MV-4-11 (cell line): ENCODE data around the gene ADPRM.

Source experiments
- DNase-seq: peaks from one replicate; lab custom pipeline; 2025; lab: John Stamatoyannopoulos, UW

The ADPRM gene

DNA sequence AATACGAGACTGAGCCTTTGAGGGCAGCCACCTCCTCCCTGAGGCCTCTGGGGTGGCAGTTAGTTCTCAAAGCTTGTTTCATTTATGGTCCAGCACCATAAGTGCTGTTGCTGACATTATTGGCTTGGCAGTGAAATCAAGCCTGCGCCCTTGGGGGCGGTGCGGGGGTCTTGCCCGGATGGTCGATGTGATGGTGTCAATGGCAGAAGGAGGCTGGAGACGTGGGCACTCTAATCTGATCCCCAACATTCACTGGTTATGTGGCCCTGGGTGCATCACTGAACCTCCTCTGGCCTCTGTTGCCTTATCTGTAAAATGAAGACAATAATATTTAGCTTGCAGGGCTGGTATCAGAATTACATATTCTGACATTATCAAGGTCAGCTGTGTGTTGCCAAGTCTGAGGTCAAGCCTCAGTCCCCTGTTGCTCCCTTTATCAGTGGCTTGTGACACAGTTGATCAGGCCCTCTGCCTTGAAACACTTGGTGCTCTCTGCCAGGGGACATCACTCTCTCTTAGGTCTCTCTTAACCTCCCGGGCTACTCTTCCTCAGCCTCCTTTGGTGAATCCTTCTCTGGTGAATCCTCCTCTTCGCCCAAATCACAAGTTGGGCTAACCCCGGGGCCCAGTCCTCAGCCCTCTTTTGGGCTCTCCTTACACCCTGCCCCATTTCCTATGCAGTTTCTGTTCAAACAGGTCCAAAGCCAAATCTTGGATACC lies 44.2 kb downstream of the ADPRM start:
- DNase-seq = no peak

DNA sequence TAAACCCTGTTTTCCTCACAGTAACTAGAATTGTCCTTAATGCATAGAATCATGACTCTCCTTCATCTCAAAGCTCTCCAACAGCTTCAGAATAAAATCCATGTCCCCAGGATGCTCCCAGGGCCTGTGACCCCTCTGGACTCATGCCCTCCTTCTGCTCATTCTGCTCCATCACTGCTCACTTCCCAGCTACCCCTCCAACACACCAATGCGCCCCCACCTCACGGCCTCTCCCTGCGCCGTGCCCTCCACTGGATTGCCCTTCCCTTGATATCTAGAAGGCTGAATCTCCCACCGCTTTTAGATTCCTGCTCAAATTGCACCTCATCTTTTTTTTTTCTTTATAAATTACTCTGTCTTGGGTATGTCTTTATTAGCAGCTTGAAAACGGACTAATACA lies 45.0 kb downstream of the ADPRM start:
- no peak for DNase-seq

DNA sequence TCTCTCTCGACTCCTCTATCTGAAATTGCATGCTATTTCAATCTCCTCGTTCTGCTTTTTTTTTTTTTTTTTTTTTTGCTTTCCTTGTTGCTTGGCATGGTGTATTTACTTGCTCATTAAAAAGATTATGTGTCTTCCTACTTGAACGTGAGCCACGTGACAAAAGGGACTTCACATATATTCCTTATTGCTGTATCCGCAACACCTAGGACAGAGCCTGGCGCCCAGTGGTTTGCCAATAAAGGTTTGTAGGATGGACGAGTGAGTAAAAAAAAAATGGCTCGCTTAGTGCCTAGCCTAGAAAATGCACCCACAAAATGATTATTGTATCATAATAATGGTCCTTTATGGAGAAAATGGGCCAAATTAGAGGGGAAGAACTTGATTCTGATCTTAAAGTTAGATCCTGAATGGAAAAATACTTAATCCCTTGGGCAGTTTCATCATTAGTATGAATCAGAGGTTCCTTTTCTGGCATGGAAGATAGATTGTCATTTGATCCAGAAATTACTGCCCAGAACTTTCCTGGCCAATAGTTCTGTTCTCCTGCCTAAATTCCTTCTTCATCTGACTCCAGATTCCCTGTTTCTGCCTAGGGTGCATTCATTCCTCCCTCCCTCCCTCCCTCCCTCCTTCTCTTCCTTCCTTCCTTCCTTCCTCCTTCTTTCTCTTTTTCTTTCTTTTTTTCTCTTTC lies 46.1 kb downstream of the ADPRM start:
- DNase-seq = no peak

DNA sequence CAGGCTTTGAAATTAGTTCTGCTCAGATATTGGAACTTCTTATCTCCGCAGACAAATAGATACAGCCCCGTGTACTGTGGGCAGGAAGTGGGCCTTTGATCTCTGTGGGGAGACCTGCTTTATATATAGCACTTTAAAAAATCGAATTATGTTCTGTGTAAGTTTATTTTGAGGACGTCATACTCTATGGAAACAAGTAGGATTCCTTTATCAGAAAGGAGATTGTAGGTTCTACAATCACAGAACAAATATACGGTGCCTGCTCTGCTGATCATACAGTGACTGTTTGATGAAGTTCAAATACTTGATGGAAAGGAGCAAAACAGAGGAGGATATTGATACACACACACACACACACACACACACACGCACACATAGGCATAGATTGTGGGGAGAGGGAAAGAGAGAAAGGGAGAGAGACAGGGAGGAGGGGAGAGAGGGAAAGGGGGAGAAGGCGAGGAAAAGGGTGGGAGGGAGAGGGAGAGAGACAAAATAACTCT lies 47.2 kb downstream of the ADPRM start:
- DNase-seq = no peak

DNA sequence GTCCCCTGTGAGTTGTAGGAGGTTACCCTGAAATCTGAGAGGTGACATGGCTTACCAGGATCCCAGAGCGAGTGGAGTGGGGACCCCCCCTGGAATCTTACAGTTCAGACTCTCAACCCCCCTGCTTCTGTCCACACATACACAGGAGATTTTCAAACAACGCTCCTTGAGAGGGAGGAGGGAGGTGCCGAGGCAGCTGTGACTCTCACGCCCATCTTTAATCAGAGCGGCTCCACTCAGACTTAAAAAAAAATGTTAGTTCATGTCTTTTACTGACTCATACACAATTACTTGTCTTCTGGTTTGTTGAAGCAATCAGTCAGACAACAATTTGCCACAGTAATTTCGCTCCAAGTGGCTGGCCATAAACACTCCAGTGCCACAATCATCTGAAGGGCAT lies 47.8 kb downstream of the ADPRM start:
- DNase-seq = no peak

DNA sequence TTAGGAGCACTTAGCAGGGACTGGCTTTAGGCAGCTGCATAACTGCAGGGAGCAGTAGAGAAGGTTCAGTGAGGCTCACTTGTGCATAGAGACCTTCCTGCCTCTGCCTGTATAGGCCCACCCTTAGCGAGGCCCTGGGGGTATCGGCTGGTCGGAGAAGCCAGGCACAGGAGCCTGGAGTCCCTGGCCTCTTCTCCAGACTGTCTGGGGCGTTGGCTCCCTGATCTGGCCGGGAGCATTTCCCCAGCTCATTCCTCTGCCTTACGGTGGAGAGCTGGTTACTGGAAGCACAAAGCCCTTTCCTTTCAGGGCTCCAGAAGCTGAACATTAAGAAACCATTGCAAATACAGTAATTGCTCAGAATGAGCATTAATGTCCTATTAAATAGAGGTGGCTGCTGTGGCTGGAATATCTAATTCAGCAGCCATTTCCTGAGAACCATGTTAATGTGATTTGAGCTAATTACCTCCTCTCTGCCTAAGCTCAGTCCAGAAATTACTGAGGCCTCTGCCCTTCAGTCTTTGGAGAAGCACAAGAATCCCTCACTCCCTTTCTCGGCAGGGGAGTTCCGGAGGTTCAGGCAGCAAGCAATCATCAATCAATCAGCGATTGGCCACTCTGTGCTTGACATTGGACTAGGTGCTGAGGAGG lies 51.3 kb downstream of the ADPRM start:
- no peak for DNase-seq

DNA sequence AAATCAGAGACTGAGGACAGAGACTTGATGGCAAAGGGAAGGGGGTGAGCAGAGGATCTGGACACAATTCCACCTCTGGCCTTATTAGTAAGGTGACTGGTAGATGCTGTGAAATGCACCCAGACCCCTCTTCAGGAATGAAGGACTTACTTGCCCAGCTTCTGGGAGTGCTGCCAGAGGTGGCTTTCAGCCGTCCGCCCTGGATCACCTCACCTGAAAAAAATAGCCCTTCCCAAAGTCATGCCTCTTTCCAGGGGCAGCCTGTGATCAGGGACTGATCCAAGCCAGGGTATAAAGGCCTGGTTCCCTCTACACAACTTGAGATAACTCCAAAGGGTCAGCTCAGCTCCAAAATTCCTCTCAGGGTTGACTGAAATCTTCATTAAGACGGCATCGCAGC lies 52.8 kb downstream of the ADPRM start:
- DNase-seq = no peak

DNA sequence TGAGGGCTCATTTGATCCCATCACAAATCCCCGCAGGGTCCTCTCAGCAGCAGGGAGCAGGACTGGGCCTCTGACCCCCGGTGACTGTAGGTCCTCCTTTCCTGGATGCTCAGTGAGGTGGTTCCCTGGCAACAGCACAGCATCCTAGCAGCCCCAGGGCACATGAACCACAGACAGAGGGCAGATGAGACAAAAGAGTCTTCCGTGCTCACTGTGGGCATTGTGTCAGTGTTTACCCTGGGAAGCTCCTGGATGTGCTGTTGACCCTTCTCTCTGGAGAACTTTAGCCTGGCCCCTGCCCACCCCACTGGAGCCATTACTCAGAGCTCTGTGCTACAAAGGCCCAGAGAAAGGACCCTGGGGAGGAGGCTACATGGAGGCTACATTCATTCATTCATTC lies 54.2 kb downstream of the ADPRM start:
- no peak for DNase-seq

DNA sequence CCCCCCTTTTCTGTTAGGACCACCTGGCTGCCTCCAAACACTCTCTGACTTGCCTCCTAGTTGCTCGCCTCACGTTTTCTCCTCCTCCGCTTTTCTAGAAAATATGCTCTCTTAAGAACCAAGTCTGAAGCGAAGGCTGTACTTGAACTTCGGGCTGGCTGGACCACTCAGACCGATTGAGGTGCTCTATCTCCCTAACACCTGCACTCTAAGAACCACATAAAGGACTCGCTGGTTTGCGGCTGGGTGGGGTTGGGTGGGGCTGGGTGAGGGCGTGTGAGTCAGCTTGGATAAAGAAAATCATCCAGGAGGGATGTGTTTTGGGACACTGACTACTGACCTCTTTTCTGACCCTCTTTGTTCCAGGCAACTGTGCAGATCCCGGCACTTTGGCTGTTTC lies 55.3 kb downstream of the ADPRM start:
- no peak for DNase-seq

DNA sequence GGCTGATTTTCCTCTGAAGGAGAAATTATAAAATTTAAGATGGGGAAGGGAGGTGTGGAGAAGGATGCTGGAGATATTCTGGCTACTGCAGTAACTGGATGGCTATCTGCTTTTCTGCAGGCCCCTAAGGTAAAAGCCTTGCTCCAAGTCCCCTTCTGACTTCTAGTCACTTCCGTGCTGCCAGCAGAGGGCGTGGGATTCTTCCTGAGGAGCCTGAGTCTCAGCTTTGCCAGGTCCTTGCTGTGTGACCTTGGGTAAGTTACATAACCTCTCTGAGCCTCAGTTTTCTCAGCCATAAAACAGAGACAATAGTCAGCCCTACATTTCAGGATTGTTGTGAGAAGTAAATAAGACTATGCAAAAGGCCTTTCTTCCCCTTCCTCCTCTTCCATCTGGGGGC lies 56.7 kb downstream of the ADPRM start:
- DNase-seq = peak; percentile 9

DNA sequence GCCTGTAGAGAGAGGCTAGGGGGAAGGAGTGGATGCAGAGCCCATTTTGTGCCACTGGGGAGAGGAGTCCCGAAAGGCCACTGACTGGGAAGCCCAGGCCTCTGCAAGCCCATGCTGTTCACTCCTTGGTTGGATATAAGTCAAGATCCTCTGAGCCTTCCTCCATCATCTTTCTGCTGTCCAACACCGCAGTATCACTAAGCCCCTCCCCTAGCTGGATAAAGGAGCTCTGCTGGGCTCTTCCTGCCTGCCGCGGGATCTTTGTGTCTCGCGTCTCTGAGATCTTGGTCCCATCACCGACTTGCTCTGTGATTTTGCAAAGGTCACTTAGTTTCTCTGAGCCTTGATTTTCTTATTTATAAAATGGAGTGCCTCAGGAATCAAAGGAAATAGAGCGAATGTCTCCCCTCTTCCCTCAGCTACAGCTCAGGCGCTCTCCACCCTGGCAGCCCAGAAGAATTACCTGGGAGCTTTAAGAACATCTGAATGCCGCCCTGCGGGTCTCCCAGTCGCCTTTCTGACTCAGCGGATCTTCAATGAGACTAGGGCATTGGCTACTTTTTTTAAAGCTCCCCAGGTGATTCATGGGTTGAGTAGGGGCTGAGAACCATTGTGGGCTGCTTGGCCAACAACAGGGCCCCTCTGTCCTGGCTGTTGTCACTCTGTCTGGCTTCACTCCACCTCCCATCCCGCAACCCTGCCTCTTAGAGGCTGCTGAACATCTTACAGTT lies 57.6 kb downstream of the ADPRM start:
- no peak for DNase-seq

DNA sequence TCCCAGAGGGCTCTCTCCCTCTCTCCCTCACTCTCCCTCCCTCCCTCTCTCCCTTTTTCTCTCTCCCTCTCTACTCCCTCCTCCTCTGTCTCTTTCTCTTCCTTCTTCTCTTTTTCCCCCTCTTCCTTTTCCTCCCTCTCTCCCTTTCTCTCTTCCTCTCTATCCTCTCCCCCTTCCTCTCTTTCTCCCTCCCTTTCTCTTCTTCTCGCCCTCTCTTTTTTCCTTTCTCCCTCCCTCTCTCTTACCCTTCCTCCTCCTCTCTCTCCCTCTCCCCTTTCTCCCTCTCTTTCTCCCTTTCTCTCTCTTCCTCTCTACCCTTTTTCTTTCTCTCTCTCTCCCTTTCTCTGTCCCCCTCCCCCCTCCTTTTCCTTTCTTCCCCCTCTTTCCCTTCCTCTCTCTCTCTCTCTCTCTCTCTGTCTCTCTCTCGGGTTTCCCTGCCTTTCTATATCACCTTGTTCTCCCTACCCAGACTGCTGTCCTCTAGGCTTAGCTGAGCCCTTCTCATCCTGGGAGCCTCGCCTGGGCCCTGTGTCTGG lies 58.3 kb downstream of the ADPRM start:
- no peak for DNase-seq

DNA sequence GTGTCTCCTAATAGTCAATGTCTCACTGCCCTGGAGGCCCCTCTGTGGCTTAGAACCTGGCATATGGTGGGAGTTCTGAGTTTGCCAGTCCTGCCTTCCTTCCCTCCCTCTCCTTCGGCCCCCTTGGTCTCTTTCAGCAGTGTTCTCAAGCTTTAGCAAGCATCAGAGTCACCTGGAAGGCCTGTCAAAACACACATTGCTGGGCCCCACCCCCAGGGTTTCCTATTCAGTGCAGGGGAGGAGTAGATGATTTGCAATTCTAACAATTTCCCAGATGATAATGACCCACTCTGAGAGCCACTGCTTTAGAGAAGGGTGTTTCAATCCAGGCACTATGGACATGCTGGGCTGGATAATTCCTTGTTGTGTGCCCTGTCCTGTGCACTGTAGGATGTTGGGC lies 58.8 kb downstream of the ADPRM start:
- DNase-seq = no peak

DNA sequence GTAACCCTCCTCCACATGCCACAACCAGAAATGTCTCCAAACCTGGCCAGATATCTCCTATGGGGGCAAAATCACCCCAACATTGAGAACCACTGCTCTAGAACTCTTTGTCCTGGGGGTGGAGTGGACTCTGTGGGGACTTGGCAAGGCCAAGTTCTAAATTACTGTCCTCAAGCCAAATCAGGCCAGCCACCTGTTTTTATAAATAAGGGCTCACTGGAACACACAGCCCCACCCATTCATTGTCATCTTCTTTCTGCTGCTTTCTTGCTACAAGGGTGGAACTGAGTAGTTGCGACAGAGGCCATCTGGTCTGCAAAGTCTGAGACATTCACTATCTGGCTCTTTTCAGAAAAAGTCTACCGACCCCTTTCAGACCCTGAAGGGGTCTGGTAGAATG lies 59.2 kb downstream of the ADPRM start:
- DNase-seq = peak; percentile 9

DNA sequence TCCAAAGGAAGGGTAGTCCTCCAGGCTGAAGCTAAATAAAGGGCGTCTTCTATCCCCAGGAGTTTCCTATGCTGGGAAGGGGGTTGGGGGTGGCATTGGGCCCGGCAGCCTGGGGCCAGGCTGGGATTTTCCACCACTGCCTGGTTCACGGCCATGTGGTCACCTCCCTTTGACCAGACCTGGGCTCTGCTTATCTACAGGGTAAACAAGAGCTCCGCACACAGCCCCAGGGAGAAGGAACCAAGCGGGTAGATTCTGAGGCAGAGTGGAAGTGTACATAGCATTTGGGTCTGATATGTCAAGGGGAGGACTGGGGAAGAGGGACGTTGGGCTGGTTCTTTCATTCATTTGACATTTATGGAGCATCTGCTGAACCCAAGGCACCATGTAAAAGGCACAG lies 59.7 kb downstream of the ADPRM start:
- DNase-seq = no peak

DNA sequence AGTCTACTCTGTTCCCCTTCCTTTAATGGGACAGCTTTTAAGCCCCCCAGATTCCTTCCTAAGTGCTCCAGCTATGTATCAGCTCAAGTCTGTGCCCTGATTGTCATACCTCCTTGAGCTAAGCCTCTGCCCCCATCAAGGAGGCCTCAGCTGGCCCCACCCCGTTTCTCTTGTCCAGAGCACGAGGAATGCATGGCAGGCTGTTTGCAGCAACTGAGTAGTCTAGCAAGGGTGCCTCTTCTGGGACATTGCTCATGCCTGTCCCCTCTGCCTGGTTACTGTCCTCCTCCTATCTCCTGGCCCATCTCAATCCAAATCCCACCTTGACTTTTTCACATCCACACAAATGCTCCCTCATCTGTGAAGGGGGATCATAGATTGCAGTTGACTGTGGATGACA lies 60.3 kb downstream of the ADPRM start:
- DNase-seq = no peak

DNA sequence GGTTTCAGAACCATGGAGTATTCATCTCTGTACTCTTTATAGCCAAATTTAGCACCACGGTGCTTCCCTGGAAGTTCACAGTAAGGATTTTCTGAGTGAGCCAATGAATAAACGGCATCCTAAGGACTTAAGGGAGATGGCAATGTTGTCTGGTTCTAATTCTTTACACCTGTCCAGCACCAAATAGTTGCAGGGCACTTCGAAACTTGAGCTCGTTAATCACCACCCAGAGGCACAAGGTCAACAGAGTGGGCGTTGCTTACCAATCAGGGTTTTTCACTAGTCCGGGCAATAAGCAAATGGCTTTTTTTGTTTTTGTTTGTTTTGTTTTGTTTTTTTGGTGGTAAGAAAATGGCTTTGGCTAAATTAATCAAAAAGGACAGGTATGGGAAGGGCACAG lies 60.7 kb downstream of the ADPRM start:
- no peak for DNase-seq
